ENCODE measurements around the gene ZNF343. TPM values are rescaled to one million over a fixed set of nuclear protein-coding genes. Genes with fewer than 3 reads are reported as not detected.

The ZNF343 gene
- polyA plus RNA-seq, 2 of the 4 experiments (the other 2 are of a cell fraction): 14.0 to 19.0 TPM

- Histone ChIP-seq H3K27ac (no peak overlapping the region), H3K4me3 (no peak overlapping the region), H3K4me1 (peaks cover 8% of the 10 kb centered on the region; the same call in 1 of the 3 replicates), H3K9me3 (no peaks in the 10 kb centered on the region), H3K4me2 (peak overlapping the region; percentile 11; the same call in 2 of the 3 replicates)
- TF ChIP-seq SMC3 (IDR thresholded peaks at IDR 0.05) (peak; percentile 23; the same call in 1 of the 3 replicates), ELK1 (IDR thresholded peaks at IDR 0.05; ENCODE audit: low read depth, low read length) (no peak), RARB (CRISPR knock-in tag; IDR thresholded peaks at IDR 0.05) (no peak), RFX5 (IDR thresholded peaks at IDR 0.05) (no peak), PHF8 (IDR thresholded peaks at IDR 0.05; ENCODE audit: borderline replicate concordance, low read depth) (no peak), E2F6 (IDR thresholded peaks at IDR 0.05; ENCODE audit: borderline replicate concordance, low read depth) (no peak), CHD4 (IDR thresholded peaks at IDR 0.05; ENCODE audit: borderline replicate concordance) (no peak), JUNB (IDR thresholded peaks at IDR 0.05) (no peak), BHLHE40 (IDR thresholded peaks at IDR 0.05; ENCODE audit: low read depth, low read length) (no peak), HOXB5 (CRISPR knock-in tag; IDR thresholded peaks at IDR 0.05) (no peak), MAFK (IDR thresholded peaks at IDR 0.05; ENCODE audit: partially characterized antibody) (no peak), CTCF (IDR thresholded peaks at IDR 0.05) (peak; percentile 91), RAD21 (conservative IDR thresholded peaks at IDR 0.05 in 1 of 2, IDR thresholded peaks at IDR 0.05 in 1 of 2) (peak in 1 of 2 experiments; percentile 24; a peak in 2 of 5 replicates)
- DNase-seq (ENCODE audit: low read depth in 1 of 2, low spot score in 1 of 2) (peak; percentile 50 to 61), FAIRE-seq (peak; percentile 39), ATAC-seq (no peak)
- POLR2A ChIA-PET: interaction anchor here (0.6 to 4.1 kb wide), 3 partner anchors 51 to 281 kb away, joined by 3 to 28 read pairs (median 4); partner anchors contain the start of genes NOP56 and SNRPB
- WGBS (ENCODE audit: missing lambda C conversion rate): 16% methylated on average over 10 of the region's 10 CpGs
- CTCF ChIA-PET: interaction anchor here (0.6 to 10.7 kb wide), 62 partner anchors 8 to 618 kb away, joined by 3 to 165 read pairs (median 5); partner anchors contain the start of genes IDH3B, NOP56, SNRPB and ZNF343
These were observed 12.9 kb upstream of the ZNF343 start for GRCh38 chr20:2521369-2522305.

- Histone ChIP-seq H3K4me2 (no peak overlapping the region), H3K9me3 (no peaks in the 10 kb centered on the region), H3K27ac (no peak overlapping the region), H3K4me3 (no peak overlapping the region), H3K4me1 (peaks cover 6% of the 10 kb centered on the region; the same call in 2 of the 3 replicates)
- CTCF ChIA-PET: interaction anchor here (1.0 to 10.7 kb wide), 11 partner anchors 9 to 210 kb away, joined by 3 to 165 read pairs (median 16); partner anchors contain the start of genes NOP56, SNRPB and ZNF343
- FAIRE-seq (no peak), ATAC-seq (no peak), DNase-seq (ENCODE audit: low read depth in 1 of 2, low spot score in 1 of 2) (no peak)
- TF ChIP-seq RAD21 (conservative IDR thresholded peaks at IDR 0.05 in 1 of 2, IDR thresholded peaks at IDR 0.05 in 1 of 2): no peak
- TF ChIP-seq HOXA7 (CRISPR knock-in tag; IDR thresholded peaks at IDR 0.05): no peak
- no peak for TF ChIP-seq MAFK (IDR thresholded peaks at IDR 0.05; ENCODE audit: partially characterized antibody)
- no peak for TF ChIP-seq KDM1A (IDR thresholded peaks at IDR 0.05; ENCODE audit: low read depth)
- no peak for TF ChIP-seq NPAS2 (CRISPR knock-in tag; IDR thresholded peaks at IDR 0.05; ENCODE audit: borderline replicate concordance)
- no peak for TF ChIP-seq POLR2A (IDR thresholded peaks at IDR 0.05; ENCODE audit: low read length)
- TF ChIP-seq HES2 (IDR thresholded peaks at IDR 0.05): no peak
- TF ChIP-seq HOXB5 (CRISPR knock-in tag; IDR thresholded peaks at IDR 0.05): no peak
- POLR2A ChIA-PET: interaction anchor here (0.6 kb wide), 1 partner anchor 339 kb away, joined by 3 read pairs; no protein-coding TSS in a partner anchor
- 95% methylated on average over 3 of the region's 3 CpGs for WGBS (ENCODE audit: missing lambda C conversion rate)
These were observed 11.9 kb upstream of the ZNF343 start for GRCh38 chr20:2520617-2521016.

Data from A549 (cell line).